ENCODE results near the gene DNAH11. TPM values are rescaled to one million over a fixed set of nuclear protein-coding genes. Genes with fewer than 3 reads are reported as not detected.

DNAH11 gene
- total RNA-seq, 1 experiment from 2014 or later: 2.0 TPM

- Histone ChIP-seq H3K4me1 (peaks cover 19% of the 10 kb centered on the region), H3K9me3 (no peaks in the 10 kb centered on the region), H3K27me3 (replicated peaks; ENCODE audit: control insufficient read depth, insufficient read depth, low read length) (no peaks in the 10 kb centered on the region), H3K36me3 (ENCODE audit: control insufficient read depth, insufficient read depth, low read length) (no peaks in the 10 kb centered on the region), H3K4me3 (ENCODE audit: low read depth, low read length) (no peak overlapping the region)
- Mint-ChIP-seq H3K36me3 (ENCODE audit: insufficient read depth, unreplicated experiment) (no peaks in the 10 kb centered on the region), H3K9me3 (ENCODE audit: unreplicated experiment) (no peaks in the 10 kb centered on the region), H3K4me1 (ENCODE audit: low read depth, unreplicated experiment) (peaks cover 24% of the 10 kb centered on the region), H3K27ac (ENCODE audit: unreplicated experiment) (no peak overlapping the region), H3K4me3 (ENCODE audit: unreplicated experiment) (no peak overlapping the region), H3K27me3 (ENCODE audit: insufficient read depth, unreplicated experiment) (no peaks in the 10 kb centered on the region)
- DNase-seq: peak; percentile 83 to 91
- CTCF ChIA-PET: interaction anchor here (0.6 to 2.9 kb wide), 17 partner anchors 61 to 1622 kb away, joined by 3 to 30 read pairs (median 5); partner anchors contain the start of gene SP4
- TF ChIP-seq, protein P1, sequence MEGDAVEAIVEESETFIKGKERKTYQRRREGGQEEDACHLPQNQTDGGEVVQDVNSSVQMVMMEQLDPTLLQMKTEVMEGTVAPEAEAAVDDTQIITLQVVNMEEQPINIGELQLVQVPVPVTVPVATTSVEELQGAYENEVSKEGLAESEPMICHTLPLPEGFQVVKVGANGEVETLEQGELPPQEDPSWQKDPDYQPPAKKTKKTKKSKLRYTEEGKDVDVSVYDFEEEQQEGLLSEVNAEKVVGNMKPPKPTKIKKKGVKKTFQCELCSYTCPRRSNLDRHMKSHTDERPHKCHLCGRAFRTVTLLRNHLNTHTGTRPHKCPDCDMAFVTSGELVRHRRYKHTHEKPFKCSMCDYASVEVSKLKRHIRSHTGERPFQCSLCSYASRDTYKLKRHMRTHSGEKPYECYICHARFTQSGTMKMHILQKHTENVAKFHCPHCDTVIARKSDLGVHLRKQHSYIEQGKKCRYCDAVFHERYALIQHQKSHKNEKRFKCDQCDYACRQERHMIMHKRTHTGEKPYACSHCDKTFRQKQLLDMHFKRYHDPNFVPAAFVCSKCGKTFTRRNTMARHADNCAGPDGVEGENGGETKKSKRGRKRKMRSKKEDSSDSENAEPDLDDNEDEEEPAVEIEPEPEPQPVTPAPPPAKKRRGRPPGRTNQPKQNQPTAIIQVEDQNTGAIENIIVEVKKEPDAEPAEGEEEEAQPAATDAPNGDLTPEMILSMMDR (IDR thresholded peaks at IDR 0.05; ENCODE audit: insufficient read depth in 1 of 2, low read depth in 1 of 2, low read length in 1 of 2, severe bottlenecking in 1 of 2, unreplicated experiment in 1 of 2): peak; percentile 91 to 93
- intact Hi-C loops (cut with micrococcal nuclease; ENCODE audit: unreplicated experiment): loop anchor here (1.0 to 5.0 kb wide), 8 partner anchors 199 to 990 kb away; no protein-coding TSS in a partner anchor
- POLR2A ChIA-PET: interaction anchor here (0.5 kb wide), 2 partner anchors 507 to 1268 kb away, joined by 3 to 4 read pairs; no protein-coding TSS in a partner anchor
- no TSS peak for BruUV-seq (replicated peaks)
Measured at GRCh38 chr7:21767300-21767900, 224.6 kb downstream of the DNAH11 start.

- no peak overlapping the region for H3K4me3 ChIP-seq (ENCODE audit: low read depth, low read length)
- no peaks in the 10 kb centered on the region for H3K36me3 Mint-ChIP-seq (ENCODE audit: insufficient read depth, unreplicated experiment)
- ChIA-PET CTCF (interaction anchor here (0.9 to 2.9 kb wide), 2 partner anchors 150 to 513 kb away, joined by 3 to 30 read pairs; no protein-coding TSS in a partner anchor), POLR2A (no interaction called here)
- TF ChIP-seq, protein P1 (IDR thresholded peaks at IDR 0.05; ENCODE audit: insufficient read depth in 1 of 2, low read depth in 1 of 2, low read length in 1 of 2, severe bottlenecking in 1 of 2, unreplicated experiment in 1 of 2): no peak
- no peaks in the 10 kb centered on the region for H3K27me3 Mint-ChIP-seq (ENCODE audit: insufficient read depth, unreplicated experiment)
- no peak for DNase-seq
- no peaks in the 10 kb centered on the region for H3K27me3 ChIP-seq (replicated peaks; ENCODE audit: control insufficient read depth, insufficient read depth, low read length)
- H3K9me3 ChIP-seq: no peaks in the 10 kb centered on the region
- H3K4me1 ChIP-seq: peaks cover 19% of the 10 kb centered on the region
- H3K36me3 ChIP-seq (ENCODE audit: control insufficient read depth, insufficient read depth, low read length): no peaks in the 10 kb centered on the region
- BruUV-seq (replicated peaks): no TSS peak
- H3K9me3 Mint-ChIP-seq (ENCODE audit: unreplicated experiment): no peaks in the 10 kb centered on the region
- H3K4me3 Mint-ChIP-seq (ENCODE audit: unreplicated experiment): no peak overlapping the region
- peaks cover 24% of the 10 kb centered on the region for H3K4me1 Mint-ChIP-seq (ENCODE audit: low read depth, unreplicated experiment)
- H3K27ac Mint-ChIP-seq (ENCODE audit: unreplicated experiment): no peak overlapping the region
- intact Hi-C loops (cut with micrococcal nuclease; ENCODE audit: unreplicated experiment): loop anchor here (5.0 kb wide), 2 partner anchors 216 to 991 kb away; no protein-coding TSS in a partner anchor
Measured at GRCh38 chr7:21768279-21768678, 225.4 kb downstream of the DNAH11 start.

GRCh38 chr7:21771266-21771665 is 228.4 kb downstream of the DNAH11 start:
- intact Hi-C loops (cut with micrococcal nuclease; ENCODE audit: unreplicated experiment): no loop called here
- no peak for DNase-seq
- no peaks in the 10 kb centered on the region for H3K9me3 Mint-ChIP-seq (ENCODE audit: unreplicated experiment)
- H3K9me3 ChIP-seq: no peaks in the 10 kb centered on the region
- TF ChIP-seq, protein P1 (IDR thresholded peaks at IDR 0.05; ENCODE audit: insufficient read depth in 1 of 2, low read depth in 1 of 2, low read length in 1 of 2, severe bottlenecking in 1 of 2, unreplicated experiment in 1 of 2): no peak
- H3K36me3 Mint-ChIP-seq (ENCODE audit: insufficient read depth, unreplicated experiment): no peaks in the 10 kb centered on the region
- no peak overlapping the region for H3K4me3 ChIP-seq (ENCODE audit: low read depth, low read length)
- ChIA-PET POLR2A (no interaction called here), CTCF (no interaction called here)
- H3K4me1 ChIP-seq: peaks cover 10% of the 10 kb centered on the region
- H3K4me1 Mint-ChIP-seq (ENCODE audit: low read depth, unreplicated experiment): peaks cover 13% of the 10 kb centered on the region
- BruUV-seq (replicated peaks): no TSS peak
- no peaks in the 10 kb centered on the region; the same call in 1 of the 2 replicates for H3K27me3 ChIP-seq (replicated peaks; ENCODE audit: control insufficient read depth, insufficient read depth, low read length)
- H3K27ac Mint-ChIP-seq (ENCODE audit: unreplicated experiment): no peak overlapping the region
- no peak overlapping the region for H3K4me3 Mint-ChIP-seq (ENCODE audit: unreplicated experiment)
- no peaks in the 10 kb centered on the region for H3K27me3 Mint-ChIP-seq (ENCODE audit: insufficient read depth, unreplicated experiment)
- H3K36me3 ChIP-seq (ENCODE audit: control insufficient read depth, insufficient read depth, low read length): no peaks in the 10 kb centered on the region

Data from Caco-2 (cell line).